HG03097 (cell line): ENCODE results near the gene ACADL.
"Not testable (repeated sequence)": the region's sequence is repeated elsewhere in the genome, so short reads cannot be mapped to it uniquely, and the experiment has no call there.

Experiments used
- ATAC-seq: cut with Tn5 transposase; IDR thresholded peaks from one replicate; pipeline ENCODE4 v1.9.1; 2021; ENCODE audit not compliant: unreplicated experiment, low FRiP score

The ACADL gene

GRCh38 chr2:210203558-210203957 is 21.7 kb downstream of the ACADL start:
- ATAC-seq: no peak

GRCh38 chr2:210203147-210203546 is 22.1 kb downstream of the ACADL start:
- no peak for ATAC-seq

DNA sequence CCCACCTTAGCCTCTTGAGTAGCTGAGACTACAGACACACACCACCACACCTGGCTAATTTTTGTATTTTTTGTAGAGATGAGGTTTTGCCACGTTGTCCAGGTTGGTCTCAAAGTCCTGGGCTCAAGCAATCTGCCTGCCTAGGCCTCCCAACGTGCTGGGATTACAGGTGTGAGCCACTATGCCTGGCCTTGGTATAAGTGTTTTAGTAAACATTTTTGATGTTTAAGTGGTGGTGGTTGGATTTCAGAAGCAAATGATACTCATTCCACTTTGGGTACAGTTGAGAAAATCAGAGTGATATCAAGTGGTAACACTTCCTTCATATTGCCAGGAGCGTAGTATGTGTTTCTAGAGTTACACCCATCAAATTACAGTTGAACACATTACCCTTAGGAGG is 25.4 kb downstream of the ACADL start:
- ATAC-seq: no peak

GRCh38 chr2:210199186-210199765 is 26.0 kb downstream of the ACADL start:
- ATAC-seq: no peak

DNA sequence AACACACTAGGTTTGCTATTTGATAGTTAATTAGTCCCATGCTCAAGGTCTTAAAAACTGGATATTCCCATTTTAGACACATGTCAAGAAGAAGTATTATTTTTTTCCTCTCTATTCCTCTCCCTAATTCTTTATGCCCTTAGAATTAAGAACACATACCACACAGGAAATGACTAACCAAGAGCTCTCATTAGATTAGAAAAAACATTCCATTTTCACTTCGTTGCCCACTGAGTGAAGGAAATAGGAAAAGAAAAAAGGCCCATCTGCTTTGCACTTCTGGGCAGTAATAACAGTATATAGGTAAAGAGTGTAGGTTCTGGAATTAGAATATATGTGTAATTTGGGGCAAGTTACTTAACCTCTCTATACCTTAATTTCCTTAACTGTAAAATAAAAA is 26.9 kb downstream of the ACADL start:
- no peak for ATAC-seq

- no peak for ATAC-seq
These were observed 27.5 kb downstream of the ACADL start for GRCh38 chr2:210197720-210198119.

DNA sequence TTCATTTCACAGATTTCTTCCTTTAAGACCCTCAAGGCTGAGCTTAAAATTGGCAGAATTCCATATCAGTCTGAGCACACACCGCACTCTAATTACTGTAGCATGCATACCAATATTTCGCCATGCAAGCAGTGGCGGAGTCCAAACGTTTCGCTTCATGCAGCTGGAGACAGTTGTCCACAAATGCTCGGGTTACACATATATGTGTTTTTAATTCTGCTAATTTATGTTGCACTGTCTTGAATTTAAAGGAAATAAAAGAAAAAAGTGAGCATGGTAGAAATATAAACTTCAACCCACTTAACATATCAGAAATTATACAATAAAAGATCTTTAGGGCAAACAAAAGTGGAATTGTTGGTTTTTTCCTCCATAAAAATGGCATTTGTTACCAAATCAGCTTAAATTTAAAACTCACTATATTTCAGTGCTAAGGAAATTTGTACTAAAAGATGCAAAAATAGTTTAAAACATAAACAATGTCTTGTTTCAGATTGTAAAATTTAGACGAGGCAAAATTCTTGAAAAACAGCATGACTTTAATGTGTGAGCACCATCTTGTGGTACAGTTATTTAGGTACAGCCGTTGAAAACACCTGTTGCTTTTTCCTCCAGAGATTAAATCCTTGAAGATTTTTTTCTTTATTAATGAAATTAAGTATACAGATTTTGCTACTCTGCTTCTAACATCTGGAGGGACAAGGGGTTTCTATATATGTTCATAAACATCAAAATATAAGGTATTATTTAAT is 30.0 kb downstream of the ACADL start:
- no peak for ATAC-seq

GRCh38 chr2:210190345-210190744 is 34.9 kb downstream of the ACADL start:
- no peak for ATAC-seq

DNA sequence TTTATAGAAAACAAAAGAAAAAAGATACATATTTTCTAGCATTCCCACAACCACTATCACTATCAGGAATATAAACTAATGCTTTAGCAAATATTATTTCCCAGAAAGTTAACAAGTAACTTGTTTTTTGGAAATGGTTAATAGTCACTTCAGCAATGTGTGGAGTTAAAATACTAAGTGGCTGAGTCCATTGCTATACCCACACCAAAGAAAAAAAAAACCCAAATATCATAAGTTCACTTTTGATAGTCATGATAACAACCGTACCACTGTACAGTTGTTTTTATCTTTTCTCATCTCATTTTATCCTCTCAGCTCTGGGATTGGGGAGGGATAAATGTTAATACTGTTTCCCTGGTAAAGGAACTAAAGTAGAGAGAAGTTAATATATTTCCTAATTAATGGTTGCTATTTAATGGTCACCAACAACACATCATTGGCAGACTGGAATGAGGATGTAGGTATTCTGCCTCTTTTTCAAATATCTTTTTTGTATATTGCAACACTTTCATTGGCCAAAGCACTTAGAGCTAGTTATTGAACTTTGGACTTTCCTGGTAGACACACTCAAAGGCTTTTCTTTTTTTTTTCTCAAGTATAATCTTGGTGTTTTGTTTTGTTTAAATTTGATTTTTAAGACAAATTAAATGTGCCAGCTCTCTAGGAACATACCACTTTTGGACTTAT is 35.7 kb downstream of the ACADL start:
- ATAC-seq: peak; percentile 54

DNA sequence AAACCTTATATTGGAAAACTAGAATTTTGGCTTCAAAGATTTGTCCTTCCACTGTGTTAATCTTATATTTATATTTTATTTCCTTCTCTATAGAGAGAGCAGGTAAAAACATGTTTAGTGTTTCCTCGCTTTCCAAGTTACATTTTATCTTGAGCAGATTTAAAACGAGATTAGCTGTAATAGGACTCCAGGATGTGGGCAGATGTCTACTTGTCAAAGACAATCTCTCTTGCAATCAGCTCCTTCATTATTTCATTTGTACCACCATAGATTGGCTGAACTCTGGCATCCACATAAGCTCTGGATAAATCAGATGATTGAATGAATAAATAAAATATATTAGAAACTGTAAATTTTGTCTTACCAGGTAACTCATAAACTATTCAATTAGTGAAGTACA is 36.5 kb downstream of the ACADL start:
- no peak for ATAC-seq

- ATAC-seq: no peak
These were observed 37.1 kb downstream of the ACADL start for GRCh38 chr2:210188190-210188589.

DNA sequence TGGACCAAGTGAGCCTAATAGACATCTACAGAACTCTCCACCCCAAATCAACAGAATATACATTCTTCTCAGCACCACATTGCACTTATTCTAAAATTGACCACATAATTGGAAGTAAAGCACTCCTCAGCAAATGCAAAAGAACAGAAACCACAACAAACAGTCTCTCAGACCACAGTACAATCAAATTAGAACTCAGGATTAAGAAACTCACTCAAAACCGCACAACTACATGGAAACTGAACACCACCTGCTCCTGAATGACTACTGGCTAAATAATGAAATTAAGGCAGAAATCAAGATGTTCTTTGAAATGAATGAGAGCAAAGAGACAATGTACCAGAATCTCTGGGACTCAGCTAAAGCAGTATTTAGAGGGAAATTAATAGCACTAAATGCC is 41.3 kb downstream of the ACADL start:
- ATAC-seq: not testable (repeated sequence)

DNA sequence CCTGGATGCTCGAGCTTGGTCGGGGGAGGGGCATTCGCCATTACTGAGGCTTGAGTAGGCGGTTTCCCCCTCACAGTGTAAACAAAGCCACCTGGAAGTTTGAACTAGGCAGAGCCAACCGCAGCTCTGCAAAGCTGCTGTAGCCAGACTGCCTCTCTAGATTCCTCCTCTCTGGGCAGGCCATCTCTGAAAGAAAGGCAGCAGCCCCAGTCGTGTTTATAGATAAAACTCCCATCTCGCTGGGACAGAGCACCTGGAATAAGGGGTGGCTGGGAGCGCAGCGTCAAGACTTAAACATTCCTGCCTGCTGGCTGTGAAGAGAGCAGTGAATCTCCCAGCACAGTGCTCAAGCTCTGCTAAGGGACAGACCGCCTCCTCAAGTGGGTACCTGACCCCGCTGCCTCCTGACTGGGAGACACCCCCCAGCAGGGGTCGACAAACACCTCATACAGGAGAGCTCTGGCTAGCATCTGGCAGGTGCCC is 43.6 kb downstream of the ACADL start:
- not testable (repeated sequence) for ATAC-seq

- not testable (repeated sequence) for ATAC-seq
These were observed 44.1 kb downstream of the ACADL start for GRCh38 chr2:210181033-210181605.

- ATAC-seq: no peak
These were observed 44.8 kb downstream of the ACADL start for GRCh38 chr2:210180477-210180876.

- no peak for ATAC-seq
These were observed 45.8 kb downstream of the ACADL start for GRCh38 chr2:210179351-210179990.

- no peak for ATAC-seq
These were observed 47.5 kb downstream of the ACADL start for GRCh38 chr2:210177769-210178168.

DNA sequence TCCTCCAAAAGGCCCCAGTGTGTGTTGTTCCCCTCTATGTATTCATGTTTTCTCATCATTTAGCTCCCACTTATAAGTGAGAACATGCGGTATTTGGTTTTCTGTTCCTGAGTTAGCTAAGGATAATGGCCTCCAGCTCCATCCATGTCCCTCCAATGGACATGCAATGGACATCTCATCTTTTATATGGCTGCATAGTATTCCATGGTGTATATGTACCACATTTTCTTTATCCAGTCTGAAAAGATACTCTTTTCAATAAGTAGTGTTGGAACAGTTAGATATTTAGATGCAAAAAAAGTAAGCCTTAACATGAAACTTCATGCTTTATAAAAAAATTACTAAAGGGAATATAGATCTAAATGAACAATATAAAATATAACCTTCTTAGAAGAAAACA is 48.1 kb downstream of the ACADL start:
- not testable (repeated sequence) for ATAC-seq

- no peak for ATAC-seq
These were observed 51.2 kb downstream of the ACADL start for GRCh38 chr2:210174086-210174485.

DNA sequence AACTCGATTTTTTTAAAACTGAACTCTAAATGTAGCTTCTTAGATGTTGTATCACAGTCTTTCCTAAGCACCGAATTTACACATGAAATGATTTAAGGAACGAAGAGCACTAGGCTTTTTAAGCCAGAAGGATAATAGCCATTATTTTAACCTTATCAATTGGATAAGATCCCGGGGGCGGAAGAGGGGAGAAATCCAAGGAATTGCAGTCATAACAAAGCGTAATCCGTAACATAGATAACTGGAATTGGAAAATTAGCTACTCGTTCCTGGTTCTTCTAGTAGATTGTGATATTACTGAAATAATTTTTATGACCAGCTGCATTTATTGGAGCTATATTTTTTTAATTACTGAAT is 53.0 kb downstream of the ACADL start:
- no peak for ATAC-seq
